HS-5 (cell line): Measurements from ENCODE around the gene PHAF1.

Experiments
- DNase-seq: peaks from one replicate; pipeline ENCODE4 v3.0.0-alpha.2; 2012; ENCODE audit warnings: low read depth

PHAF1 gene

DNA sequence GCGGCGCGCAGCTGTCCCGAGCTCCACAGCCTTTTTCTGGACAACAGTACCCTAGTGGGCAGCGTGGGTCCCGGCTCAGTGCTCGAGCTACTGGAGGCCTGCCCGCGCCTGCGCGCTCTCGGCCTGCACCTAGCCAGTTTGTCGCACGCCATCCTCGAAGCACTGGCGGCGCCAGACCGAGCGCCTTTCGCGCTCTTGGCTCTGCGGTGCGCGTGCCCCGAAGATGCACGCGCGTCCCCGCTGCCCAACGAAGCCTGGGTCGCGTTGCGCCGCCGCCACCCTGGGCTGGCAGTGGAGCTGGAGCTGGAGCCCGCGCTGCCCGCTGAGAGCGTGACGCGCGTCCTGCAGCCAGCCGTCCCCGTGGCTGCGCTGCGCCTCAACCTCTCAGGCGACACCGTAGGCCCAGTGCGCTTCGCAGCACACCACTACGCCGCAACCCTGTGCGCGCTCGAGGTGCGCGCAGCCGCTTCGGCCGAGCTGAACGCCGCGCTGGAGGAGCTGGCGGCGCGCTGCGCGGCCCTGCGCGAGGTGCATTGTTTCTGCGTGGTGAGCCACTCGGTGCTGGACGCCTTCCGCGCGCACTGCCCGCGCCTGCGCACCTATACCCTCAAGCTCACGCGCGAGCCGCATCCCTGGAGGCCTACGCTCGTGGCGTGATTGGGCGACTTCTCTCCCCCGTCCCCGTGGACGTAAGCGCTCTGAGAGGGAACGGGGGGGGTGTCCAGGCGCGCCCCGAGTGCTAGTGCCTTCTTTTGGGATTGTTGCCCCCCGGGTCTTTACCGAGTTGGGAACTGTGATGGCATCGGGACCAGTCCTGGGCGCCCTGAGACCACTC is 53.6 kb downstream of the PHAF1 start:
- DNase-seq: no peak

DNA sequence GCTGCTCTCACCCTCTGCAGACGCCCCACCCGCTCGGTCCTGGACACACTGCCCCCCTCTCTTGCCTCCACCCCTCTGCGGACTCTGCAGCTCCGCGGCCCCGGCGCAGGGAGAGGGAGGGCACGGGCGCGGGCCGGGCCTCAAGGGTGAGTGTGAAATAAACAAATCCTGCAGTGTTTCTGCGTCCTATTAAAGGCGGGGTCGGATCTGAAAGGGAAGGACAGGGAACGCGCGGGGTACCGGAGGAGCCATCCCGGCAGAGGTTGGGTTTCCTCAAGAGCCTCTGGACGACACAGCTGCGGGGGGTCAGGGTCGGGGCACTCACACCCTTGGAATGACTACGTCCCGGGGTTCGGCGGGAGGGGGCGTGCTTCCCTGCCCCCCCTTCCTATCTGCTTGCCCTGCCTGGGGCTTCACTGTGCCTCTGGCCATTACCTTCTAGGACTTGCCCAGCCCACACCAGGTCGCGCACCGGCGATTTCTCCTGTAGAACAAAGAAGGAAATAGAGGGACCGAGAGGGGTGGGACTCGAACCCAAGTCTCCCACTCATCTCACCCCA is 54.3 kb downstream of the PHAF1 start:
- no peak for DNase-seq

DNA sequence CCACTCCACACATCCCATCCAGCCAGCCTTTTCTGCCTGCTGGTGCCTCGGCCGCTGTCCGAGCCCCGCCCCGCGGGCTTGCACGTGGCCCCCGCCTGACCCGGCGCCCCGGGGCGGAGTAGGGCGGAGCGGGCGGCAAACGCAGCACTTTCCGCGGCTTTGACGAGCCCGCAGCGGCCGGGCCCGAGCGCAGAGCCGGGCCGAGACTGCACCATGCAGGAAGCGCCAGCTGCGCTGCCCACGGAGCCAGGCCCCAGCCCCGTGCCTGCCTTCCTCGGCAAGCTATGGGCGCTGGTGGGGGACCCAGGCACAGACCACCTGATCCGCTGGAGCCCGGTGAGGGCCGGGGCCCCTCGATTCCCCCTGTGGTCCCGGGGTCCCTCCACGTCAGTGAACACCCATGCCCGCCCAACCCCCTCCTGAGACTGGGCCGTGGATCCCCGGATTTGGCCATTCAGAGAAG is 54.9 kb downstream of the PHAF1 start, which contains the start of gene HSF4:
TSS of gene HSF4 (plus strand) at position 147 of the 463 bp plus-strand sequence. CDS start at position 214, 67 bp downstream.
- DNase-seq: no peak

DNA sequence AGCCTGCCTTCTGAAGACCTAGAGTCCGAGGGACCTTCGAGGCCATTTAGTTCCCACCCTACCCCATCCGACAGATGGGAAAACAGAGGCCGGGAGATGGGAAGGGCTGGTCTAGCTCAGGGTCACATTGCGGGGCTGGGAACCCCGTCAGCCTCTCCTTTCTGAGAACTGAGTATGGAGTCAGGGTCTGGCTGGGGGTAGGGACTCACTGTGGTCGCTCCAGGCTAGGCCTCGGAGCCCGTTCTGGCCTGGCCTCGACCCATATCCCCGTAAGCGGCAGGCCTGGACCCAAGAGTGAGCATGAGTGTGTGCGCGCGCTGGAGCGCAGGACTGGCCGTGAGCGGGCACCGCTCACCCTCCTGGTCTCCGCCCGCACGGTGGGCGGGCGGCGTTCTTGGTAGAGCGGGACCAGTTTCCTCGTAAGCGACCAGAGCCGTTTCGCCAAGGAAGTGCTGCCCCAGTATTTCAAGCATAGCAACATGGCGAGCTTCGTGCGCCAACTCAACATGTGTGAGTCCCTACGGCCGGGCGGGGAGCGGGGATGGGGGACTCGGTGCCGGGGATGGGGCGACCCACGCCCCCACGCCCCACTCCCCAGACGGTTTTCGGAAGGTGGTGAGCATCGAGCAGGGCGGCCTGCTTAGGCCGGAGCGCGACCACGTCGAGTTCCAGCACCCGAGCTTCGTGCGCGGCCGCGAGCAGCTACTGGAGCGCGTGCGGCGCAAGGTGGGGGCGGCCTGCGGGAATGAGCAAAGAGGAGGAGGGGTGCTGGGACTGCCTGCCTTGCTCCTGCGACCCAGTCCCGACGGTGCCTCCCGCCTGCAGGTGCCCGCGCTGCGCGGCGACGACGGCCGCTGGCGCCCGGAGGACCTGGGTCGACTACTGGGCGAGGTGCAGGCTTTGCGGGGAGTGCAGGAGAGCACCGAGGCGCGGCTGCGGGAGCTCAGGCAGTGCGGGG is 55.7 kb downstream of the PHAF1 start:
- DNase-seq: no peak

DNA sequence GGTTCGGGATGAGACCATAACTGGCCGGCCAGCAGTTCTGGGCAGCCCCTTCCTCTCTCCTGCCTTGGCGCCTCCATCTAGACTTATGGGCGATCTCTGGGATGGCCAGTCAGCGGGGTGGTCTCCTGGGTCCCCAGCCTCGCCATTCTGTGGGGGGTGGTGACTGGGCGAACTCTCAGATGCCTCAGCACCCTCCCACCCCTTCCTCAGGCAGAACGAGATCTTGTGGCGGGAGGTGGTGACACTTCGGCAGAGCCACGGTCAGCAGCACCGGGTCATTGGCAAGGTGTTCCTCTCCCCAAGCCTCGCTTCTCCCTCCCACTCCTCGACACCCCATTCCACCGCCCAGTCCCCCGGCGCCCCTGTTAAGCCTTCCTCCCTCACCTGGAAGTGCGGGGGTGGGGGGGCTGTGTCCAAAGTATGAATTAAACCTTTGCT is 56.4 kb downstream of the PHAF1 start:
- DNase-seq: no peak

DNA sequence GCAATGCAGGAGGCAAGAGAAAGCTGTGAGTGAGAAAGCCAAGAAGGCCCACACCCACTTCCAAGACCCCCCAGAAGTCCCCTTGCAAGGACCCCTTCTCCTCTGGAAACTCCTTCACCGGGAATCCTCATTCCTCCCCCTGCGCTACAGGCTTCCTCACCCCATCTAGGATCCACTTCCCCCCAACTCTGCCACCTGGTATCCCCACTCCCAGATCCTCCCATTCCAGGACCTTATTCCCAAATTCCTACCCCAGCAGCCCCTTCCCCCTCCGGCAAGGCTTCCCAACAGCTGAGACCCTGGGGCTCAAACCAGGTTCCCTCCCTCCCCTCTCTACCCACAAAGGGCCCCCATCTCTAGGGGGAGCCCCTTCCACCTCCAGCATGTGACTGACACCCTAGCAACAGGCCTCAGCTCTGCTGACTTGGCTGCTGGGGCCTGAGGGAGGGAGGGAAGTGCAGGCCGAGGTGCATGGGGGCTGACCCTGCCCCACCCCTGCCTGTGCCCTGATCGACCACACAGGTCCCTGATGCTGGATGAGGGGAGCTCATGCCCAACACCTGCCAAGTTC is 56.9 kb downstream of the PHAF1 start:
- DNase-seq: no peak

DNA sequence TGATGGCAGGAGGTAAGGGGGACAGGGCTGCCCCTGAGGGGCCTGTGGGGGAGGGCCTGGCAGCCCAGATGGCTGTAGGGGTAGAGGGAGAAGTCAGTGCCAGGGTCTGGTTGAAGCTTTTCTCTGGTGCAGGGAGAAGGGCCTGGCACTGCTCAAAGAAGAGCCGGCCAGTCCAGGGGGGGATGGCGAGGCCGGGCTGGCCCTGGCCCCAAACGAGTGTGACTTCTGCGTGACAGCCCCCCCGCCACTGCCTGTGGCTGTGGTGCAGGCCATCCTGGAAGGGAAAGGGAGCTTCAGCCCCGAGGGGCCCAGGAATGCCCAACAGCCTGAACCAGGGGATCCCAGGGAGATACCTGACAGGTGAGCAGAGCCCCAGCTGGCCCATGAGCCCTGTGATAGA is 57.8 kb downstream of the PHAF1 start:
- no peak for DNase-seq

DNA sequence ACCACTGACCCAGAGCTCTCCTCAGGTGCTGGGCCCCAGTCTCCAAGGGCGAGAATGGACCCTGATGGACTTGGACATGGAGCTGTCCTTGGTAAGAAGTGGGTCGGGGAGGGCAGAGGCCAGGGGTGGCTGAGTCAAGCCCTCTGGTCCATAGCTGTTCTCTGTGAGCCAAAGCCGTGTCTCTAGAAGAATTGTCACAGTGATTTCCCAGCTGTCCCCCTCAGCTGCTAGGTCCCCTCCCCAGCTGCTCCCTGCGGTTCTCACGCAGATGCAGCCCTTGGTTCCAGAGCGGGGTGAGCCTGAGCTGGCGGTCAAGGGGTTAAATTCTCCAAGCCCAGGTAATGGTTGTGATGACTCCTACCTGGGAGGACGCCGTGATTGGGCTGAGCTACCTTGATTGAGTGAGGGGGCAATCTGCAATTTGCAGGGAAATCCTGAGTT is 59.3 kb downstream of the PHAF1 start:
- no peak for DNase-seq

DNA sequence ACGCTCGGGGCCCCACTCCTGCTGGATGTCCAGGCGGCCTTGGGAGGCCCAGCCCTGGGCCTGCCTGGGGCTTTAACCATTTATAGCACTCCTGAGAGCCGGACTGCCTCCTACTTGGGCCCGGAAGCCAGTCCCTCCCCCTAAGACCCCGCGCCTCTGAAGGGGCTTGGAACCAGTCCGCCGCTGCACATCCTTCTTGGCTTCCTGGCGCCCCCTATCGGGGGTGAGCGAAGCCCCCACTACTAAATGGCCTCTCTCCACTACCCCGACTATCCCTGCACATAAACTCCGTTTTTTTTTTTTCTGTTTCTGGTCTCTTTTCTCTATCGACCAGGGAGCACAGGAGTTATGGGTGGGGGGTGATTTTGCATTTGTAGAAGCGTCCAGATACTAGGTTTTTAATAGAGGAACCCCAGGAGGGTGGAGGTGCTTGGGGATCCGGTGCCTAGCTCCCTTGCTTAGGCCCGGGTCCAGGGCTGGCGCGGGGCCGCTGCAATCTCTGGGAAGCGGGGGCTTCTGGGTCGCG is 60.0 kb downstream of the PHAF1 start:
- no peak for DNase-seq

DNA sequence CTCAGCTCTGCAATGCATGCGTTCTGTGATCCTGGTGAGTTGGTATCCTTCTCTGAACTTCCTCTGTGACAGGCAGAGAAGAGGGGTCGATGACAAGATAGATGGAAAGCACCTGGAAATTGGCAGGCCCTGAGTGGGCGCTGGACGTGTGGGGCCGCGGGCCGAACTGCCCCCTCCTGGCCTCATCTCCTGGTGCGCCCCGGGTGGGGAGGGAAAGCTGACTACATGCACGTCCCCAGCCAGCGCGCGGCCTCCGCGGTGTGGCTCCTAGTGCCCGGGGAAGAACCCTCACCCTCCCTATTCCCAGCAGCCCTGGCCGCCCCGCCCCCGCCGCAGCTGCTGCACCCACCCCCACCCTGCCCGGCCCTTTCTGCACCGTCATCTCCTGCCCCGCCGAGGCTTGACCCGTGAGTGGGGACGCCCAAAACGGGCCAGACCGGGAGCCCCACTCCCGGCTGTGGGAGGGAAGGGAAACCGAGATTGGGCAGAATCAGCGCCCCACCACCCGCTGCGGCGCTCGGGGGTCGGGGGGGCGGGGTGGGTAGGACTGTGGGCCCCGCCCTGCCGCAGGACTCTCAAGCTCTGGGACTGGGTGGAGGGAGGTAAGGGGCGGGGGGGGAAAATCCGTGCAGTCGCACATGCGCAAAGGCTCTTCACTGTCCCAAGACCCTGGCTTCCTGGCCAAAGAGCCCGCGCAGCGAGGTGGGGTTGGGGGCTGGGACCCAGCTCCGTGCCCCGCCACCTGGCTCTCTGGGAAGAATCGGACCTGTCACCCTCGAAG is 60.6 kb downstream of the PHAF1 start, which contains the start of gene NOL3:
TSS of gene NOL3 (plus strand) at position 371 of the 781 bp plus-strand sequence.
- DNase-seq: peak; percentile 42

DNA sequence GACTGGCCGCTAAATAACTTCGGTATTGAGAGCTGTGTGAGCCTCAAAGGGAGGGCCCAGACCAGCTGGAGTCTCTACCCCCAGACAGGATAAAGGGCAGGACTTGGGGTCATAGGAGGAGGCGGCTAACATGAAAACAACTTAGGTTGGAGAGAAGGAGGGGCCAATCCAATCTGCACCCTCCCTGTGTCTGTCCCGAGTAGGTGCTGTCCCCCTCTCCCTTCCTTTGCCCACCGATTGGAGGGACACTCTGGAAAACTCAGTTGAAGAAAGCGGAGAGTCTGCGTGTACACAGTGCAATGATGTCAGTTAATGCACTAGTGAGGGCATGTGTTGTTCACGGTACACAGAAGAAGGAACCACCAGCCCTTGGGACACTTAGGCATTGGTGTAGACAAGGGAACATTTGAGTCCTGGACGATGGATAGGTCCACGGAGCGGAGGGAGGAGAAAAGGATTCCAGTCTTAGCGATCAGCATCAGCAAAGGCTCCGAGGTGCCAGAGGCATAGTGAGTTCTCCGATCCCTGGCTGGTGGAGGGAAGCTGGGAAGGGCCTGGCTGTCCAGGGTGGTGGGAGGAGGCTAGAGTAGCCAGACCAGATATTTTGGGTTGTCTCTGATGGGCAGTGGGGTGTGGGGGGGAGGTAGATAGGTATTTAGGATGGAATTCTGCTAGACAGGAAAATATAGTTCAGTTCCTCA is 61.4 kb downstream of the PHAF1 start:
- no peak for DNase-seq

DNA sequence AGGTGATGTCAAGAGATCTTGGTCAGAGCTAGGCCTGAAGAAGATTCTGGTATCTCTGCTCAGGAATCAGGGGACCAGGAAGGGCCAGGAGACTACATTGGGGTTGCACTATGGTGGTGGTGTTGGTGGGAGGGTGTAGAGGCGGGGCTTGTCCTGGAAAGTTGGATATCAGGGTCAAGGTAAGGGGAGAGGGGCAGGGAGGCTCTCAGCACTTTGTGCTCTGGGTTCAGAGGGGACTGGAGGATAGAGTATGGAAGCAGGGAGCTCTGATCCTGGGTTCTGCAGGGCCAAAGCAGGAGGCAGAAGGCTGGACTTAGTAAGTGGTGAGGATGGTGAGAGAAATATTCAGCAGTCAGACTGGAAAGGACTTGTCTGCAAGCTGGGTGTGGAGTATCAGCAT is 63.6 kb downstream of the PHAF1 start:
- DNase-seq: no peak

DNA sequence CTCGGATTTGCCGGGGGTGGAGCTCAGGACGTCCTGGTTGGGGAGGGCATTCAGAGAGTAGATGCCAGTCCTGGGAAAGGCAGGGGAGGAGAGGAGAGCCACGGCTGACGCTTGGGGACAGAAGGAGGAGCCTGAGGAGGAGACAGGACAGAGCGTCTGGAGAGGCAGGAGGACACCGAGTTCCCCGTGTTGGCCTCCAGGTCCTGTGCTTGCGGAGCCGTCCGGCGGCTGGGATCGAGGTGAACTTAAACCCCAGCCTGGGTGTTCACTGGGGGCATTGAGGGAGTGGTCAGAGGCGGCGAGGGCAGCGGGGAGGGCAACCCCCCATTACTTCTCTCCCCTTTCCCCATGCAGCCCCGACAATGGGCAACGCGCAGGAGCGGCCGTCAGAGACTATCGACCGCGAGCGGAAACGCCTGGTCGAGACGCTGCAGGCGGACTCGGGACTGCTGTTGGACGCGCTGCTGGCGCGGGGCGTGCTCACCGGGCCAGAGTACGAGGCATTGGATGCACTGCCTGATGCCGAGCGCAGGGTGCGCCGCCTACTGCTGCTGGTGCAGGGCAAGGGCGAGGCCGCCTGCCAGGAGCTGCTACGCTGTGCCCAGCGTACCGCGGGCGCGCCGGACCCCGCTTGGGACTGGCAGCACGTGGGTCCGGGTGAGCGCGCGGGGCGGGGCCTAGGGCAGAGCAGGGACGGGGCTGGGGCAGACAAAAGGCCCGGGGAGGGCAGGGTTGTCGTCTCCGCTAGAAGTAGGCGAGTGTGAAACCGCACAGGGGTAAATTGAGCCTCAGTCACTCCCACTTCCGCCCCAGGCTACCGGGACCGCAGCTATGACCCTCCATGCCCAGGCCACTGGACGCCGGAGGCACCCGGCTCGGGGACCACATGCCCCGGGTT is 64.3 kb downstream of the PHAF1 start:
- DNase-seq: peak; percentile 53

DNA sequence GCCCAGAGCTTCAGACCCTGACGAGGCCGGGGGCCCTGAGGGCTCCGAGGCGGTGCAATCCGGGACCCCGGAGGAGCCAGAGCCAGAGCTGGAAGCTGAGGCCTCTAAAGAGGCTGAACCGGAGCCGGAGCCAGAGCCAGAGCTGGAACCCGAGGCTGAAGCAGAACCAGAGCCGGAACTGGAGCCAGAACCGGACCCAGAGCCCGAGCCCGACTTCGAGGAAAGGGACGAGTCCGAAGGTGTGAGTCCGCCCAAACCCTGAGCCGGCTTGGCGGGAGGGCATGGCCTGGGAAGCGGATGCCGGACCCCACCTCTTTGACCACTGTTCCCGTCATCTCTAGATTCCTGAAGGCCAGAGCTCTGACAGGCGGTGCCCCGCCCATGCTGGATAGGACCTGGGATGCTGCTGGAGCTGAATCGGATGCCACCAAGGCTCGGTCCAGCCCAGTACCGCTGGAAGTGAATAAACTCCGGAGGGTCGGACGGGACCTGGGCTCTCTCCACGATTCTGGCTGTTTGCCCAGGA is 65.0 kb downstream of the PHAF1 start:
- DNase-seq: no peak

DNA sequence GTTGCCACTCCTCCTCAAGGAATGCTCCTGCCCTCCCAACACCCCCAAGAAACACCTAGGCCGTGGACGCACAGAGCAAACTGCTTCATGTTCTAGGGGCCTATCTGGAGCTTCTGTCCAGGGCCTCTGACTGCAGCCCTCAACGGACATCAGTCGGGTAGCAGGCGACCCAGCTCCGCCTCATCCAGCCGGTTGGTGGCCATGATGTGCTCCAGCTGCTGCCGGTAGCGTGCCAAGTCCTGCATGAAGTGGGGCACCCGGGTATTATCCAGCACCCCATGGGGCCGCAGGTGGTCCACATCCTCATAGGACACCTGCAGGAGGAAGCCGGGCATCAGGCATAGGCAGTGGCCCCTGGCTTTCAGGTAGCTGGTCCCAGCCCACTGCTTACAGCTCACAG is 66.9 kb downstream of the PHAF1 start:
- no peak for DNase-seq

DNA sequence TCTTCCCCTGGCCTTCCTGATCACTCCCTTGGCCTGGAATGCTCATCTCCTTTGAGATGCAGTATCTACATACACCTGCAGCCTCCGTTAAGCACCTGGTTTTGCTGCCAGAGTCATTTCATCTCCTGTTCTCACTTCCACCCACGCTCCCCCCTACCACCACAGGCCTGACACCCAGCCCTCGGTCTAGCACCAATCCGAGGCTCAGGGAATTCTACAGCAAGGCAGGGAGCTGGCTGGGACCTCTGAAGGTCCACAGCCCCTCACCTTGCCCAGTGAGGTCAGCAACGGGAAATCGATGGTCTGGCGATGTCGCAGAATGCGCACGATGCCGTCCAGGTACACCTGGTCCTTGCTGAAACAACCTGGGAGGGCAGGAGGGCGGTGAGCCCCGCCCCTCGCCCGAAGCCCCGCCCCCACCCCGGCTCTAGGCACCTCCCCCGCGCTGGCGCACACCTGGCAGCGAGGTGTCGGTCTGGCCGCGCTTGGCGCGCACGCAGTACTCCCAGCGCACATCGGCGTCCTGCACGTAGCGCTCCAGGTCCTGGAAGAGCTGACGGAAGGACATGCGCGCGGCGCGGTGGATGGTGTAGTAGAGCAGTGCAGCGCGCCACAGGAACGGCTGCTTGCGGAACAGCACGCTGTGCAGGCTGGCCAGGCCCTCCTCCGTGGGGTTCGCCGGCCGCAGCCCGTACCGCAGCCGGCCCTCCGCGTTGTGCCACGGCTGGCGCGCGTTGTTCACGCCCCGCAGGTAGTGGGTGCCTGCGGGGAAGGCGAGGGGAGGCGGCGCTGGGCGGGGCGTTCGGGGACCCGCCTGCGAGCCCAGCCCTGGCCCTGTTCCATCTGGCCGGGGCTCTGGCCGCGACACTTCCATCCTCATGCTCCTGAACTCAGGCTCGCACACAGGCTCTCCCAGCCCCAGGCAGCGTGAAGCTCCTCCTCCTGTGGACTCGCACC is 68.3 kb downstream of the PHAF1 start:
- no peak for DNase-seq

DNA sequence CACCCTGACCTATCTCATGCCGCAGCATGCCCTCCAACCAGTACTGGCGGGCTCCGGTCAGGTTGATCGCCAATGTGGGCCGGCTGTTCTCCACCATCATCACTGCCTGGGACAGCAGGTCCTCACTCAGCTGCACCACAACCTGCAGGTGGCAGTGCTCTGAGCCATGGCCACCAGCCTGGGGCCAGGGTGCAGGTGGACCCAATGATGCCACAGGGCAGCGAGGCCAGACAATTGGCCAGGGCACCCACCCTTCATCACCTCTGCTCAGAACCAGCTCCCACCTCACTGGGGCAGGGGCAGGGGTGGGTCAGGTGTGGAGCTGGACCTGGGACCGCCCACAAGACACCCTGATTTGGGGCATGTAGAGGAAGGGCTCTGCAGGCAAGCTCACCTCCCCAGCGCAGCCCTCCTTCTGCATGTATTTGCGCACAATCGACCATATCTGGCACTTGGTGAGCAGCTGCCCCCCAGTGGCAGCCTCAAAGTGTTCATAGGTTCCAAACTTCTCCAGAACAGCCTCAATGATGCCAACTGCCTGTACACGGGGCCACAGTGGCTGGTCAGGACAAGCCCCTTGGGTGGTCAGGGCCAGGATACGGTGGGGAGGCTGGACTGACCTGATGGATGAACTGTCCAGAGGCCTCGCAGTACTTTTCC is 69.8 kb downstream of the PHAF1 start:
- DNase-seq: no peak
